Stomach (tissue), 9 donors: Measurements from ENCODE around the gene RALY. TPM values are rescaled to one million over a fixed set of nuclear protein-coding genes. Genes with fewer than 3 reads are reported as not detected.

ENCODE experiments used
- DNase-seq, 2 donors: peaks; one replicate each; pipeline versions ENCODE4 v3.0.0 to v3.0.0-alpha.2; 2013 to 2019
- H3K27ac ChIP-seq, 5 donors: fragments of 200-600 bp in 4 of 5; sonication (generic) in 4 of 5; one replicate each; pipeline ENCODE4 v1.5.1; 2013 to 2019; ENCODE audit warnings: mild to moderate bottlenecking in 1 of 5, moderate library complexity in 1 of 5
- H3K27me3 ChIP-seq, 3 donors: fragments of 200-600 bp; sonication (generic); one replicate each; pipeline ENCODE4 v1.5.1; 2017 to 2019; ENCODE audit warnings: mixed run types in 1 of 3
- H3K36me3 ChIP-seq, 4 donors: fragments of 200-600 bp; sonication (generic); 1 replicate in 3 of 4; 2 replicates in 1 of 4; pipeline ENCODE4 v1.5.1; 2016 to 2019
- H3K4me1 ChIP-seq, 4 donors: fragments of 200-600 bp; sonication (generic); one replicate each; pipeline ENCODE4 v1.5.1; 2016 to 2019
- H3K4me3 ChIP-seq, 4 donors: fragments of 200-600 bp; sonication (generic) in 3 of 4; one replicate each; pipeline ENCODE4 v1.5.1; 2016 to 2019; ENCODE audit warnings: mild to moderate bottlenecking in 1 of 4
- H3K9me3 ChIP-seq, 4 donors: fragments of 200-600 bp; sonication (generic); one replicate each; pipeline ENCODE4 v1.5.1; 2016 to 2019
- CTCF ChIP-seq, 7 experiments: fragments of 450-650 bp in 4 of 7; fragments of 200-600 bp in 3 of 7; sonication (generic) in 3 of 7; IDR thresholded peaks; one replicate each; pipeline ENCODE4 v1.5.1; 2016 to 2019; ENCODE audit warnings: antibody characterized with exemption in 7 of 7, control low read depth in 2 of 7, mild to moderate bottlenecking in 1 of 7
- EP300 ChIP-seq: sonication (generic); formaldehyde crosslinking; IDR thresholded peaks from one replicate; pipeline ENCODE4 v1.6.1; 2017; ENCODE audit warnings: antibody characterized with exemption
- POLR2A ChIP-seq, 4 donors: fragments of 450-650 bp; IDR thresholded peaks; one replicate each; pipeline ENCODE4 v1.6.1; 2016; ENCODE audit warnings: antibody characterized with exemption in 4 of 4, control low read depth in 2 of 4, mild to moderate bottlenecking in 1 of 4, moderate library complexity in 1 of 4
- POLR2AphosphoS5 ChIP-seq, 3 donors: sonication (generic); formaldehyde crosslinking; IDR thresholded peaks; one replicate each; pipeline ENCODE4 v1.6.1; 2016; ENCODE audit warnings: antibody characterized with exemption in 3 of 3
- WGBS, 5 donors: extraction: QIAGEN DNeasy Blood & Tissue Kit in 3 of 5; methylation state at CpG; one replicate each; pipeline versions ENCODE4 v1.1.5 to v1.1.7; 2013 to 2018; 5-methylcytosine and 5-hydroxymethylcytosine counted together
- intact Hi-C: fragments of 100-400 bp; cut with DNase I; formaldehyde crosslinking; loops from one replicate; pipeline ENCODE4 v1.15.1; 2023; ENCODE audit warnings: low total_unique reads
- polyA plus RNA-seq, 3 donors: library from polyadenylated mRNA; stranded (reverse); fragments of 200-250 nt; gene quantifications; one replicate each; pipeline ENCODE4 v1.2.3, GENCODE V29; 2013
- total RNA-seq, 5 donors: library from RNA; depleted of rRNA; stranded (reverse); fragments of >200 nt; gene quantifications; one replicate each; pipeline versions ENCODE4 v1.1.0 to v1.2.3, GENCODE V29; 2014 to 2016
- donor health status: healthy with polysubstance abuse.
- donor health status: Bipolar disorder and iron deficiency.
- donor health status: healthy.

RALY gene
- total and polyA plus RNA-seq, 8 donors: 21.6 to 389 (median 97.7) TPM

- intact Hi-C loops: no loop called here
- Histone ChIP-seq H3K27me3 (no peaks in the 10 kb centered on the region), H3K27ac (no peak overlapping the region), H3K4me3 (no peak overlapping the region), H3K9me3 (no peaks in the 10 kb centered on the region), H3K36me3 (peaks cover 6 to 33% (median 29%) of the 10 kb centered on the region in 4 donors), H3K4me1 (peaks cover 19 to 51% (median 35%) of the 10 kb centered on the region in 4 donors)
- DNase-seq: no peak
- TF ChIP-seq CTCF (IDR thresholded peaks at IDR 0.05) (no peak), POLR2AphosphoS5 (IDR thresholded peaks at IDR 0.05) (no peak)
- WGBS, 5 donors: 92 to 100% (median 95%) methylated on average over 1 of the region's 1 CpG
Measured at GRCh38 chr20:34029415-34029814, 35.7 kb downstream of the RALY start.

DNA sequence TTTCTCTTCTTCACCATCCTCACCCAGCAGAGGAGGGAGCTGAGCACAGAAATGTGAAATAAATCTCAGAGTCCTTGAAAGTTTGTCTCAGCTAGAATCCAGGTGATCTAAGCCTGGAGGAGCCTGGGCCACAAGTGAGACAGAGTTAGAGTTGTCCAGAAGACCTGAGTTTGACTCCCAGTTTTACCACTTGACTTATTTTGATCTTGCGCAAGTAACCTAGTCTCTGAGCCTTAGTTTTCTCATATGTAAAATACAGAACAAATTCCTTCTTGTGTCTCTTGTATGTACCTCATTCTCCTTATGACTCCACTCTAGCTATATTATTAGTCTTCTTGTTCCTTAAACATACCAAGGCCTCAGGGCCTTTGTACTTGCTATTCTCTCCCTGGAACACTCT is 36.7 kb downstream of the RALY start:
- TF ChIP-seq POLR2AphosphoS5 (IDR thresholded peaks at IDR 0.05): no peak
- TF ChIP-seq EP300: no peak
- TF ChIP-seq POLR2A (IDR thresholded peaks at IDR 0.05): no peak
- no peak for TF ChIP-seq CTCF (IDR thresholded peaks at IDR 0.05)
- Histone ChIP-seq H3K36me3 (peaks cover 6 to 35% (median 29%) of the 10 kb centered on the region in 4 donors), H3K27ac (no peak overlapping the region), H3K4me1 (peaks cover 9 to 44% (median 27%) of the 10 kb centered on the region in 4 donors), H3K9me3 (no peaks in the 10 kb centered on the region), H3K4me3 (no peak overlapping the region), H3K27me3 (no peaks in the 10 kb centered on the region)
- no peak for DNase-seq
- intact Hi-C loops: no loop called here
- 98 to 100% (median 100%) methylated on average over 1 of the region's 1 CpG for WGBS, 5 donors

GRCh38 chr20:34033903-34034302 is 40.2 kb downstream of the RALY start:
- WGBS, 5 donors: 79 to 90% (median 88%) methylated on average over 4 of the region's 4 CpGs
- Histone ChIP-seq H3K4me3 (no peak overlapping the region), H3K27ac (no peak overlapping the region), H3K9me3 (no peaks in the 10 kb centered on the region), H3K36me3 (peaks cover 6 to 35% (median 29%) of the 10 kb centered on the region in 4 donors), H3K27me3 (no peaks in the 10 kb centered on the region), H3K4me1 (peaks cover 12 to 46% (median 32%) of the 10 kb centered on the region in 4 donors)
- TF ChIP-seq POLR2AphosphoS5 (IDR thresholded peaks at IDR 0.05): no peak
- intact Hi-C loops: no loop called here
- no peak for DNase-seq

DNA sequence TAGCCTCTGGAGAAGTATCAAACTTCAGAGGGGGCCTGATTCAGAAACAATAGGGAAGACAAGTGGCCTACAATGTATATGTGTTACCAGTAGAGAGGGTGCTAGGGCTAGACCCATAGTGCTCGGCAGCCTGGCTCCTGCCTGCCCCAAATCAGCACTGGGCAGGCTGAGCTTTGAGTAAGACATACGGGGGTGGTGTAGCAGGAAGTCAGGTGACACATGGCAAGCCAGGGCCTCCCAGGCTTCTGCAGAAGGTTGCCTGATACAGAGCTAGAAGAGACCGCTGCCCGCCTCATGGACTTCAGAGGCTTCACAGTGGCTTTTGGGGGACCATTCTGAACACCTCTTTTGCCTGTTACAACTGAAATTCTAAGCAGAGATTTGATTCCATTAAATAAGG is 43.4 kb downstream of the RALY start:
- no peak overlapping the region for H3K27ac ChIP-seq
- H3K4me3 ChIP-seq: no peak overlapping the region
- peaks cover 6 to 25% (median 19%) of the 10 kb centered on the region in 4 donors for H3K36me3 ChIP-seq
- TF ChIP-seq CTCF (IDR thresholded peaks at IDR 0.05) (no peak), POLR2AphosphoS5 (IDR thresholded peaks at IDR 0.05) (no peak), EP300 (no peak), POLR2A (IDR thresholded peaks at IDR 0.05) (no peak)
- intact Hi-C loops: no loop called here
- peak; percentile 28 to 48 for DNase-seq
- H3K27me3 ChIP-seq: no peaks in the 10 kb centered on the region
- peaks cover 12 to 70% (median 45%) of the 10 kb centered on the region in 4 donors for H3K4me1 ChIP-seq
- H3K9me3 ChIP-seq: no peaks in the 10 kb centered on the region
- WGBS, 5 donors: 64 to 83% (median 67%) methylated on average over 4 of the region's 4 CpGs

DNA sequence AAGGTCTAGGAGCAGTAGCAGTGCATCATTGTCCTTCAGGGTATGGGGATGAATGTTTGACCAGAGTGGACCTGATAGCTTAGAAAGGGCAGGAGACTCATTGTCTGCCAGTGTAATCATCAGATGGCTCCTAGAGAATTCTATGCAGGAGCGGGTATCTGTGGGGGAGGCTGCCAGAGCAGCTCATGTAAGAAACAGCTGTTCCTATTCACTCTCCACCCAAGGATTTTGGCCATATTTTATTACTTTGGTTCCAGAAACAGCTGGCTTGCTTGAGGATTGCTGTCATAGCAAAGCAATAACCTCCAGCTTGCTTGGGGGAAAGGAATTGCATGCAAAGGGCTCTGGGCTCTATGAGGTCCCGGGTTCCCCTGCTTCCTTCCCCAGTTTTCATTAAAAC is 44.1 kb downstream of the RALY start:
- DNase-seq: peak in 1 of 2 donors; percentile 74
- Histone ChIP-seq H3K27me3 (no peaks in the 10 kb centered on the region), H3K36me3 (peaks cover 1 to 18% (median 12%) of the 10 kb centered on the region in 4 donors), H3K4me1 (peaks cover 12 to 76% (median 50%) of the 10 kb centered on the region in 4 donors), H3K27ac (no peak overlapping the region), H3K9me3 (no peaks in the 10 kb centered on the region), H3K4me3 (no peak overlapping the region)
- WGBS, 5 donors: 61 to 85% (median 74%) methylated on average over 2 of the region's 2 CpGs
- TF ChIP-seq CTCF (IDR thresholded peaks at IDR 0.05) (no peak), POLR2A (IDR thresholded peaks at IDR 0.05) (no peak), POLR2AphosphoS5 (IDR thresholded peaks at IDR 0.05) (no peak), EP300 (no peak)
- intact Hi-C loops: no loop called here
